SK-N-SH (cell line): ENCODE data around the gene PLAC1.

Experiments
- POLR2AphosphoS5 ChIP-seq: IDR thresholded peaks from 2 replicates; pipeline ENCODE4 v1.6.1; 2012; ENCODE audit warnings: low read depth, low read length
- TF ChIP-seq, protein P1 (sequence below): fragments of 200-600 bp; sonication (generic); IDR thresholded peaks from 2 replicates; pipeline ENCODE4 v1.6.1; 2017; ENCODE audit warnings: antibody characterized with exemption, mild to moderate bottlenecking, moderate library complexity
- TF ChIP-seq, protein P2 (sequence below): IDR thresholded peaks from 2 replicates; pipeline ENCODE4 v1.4.0; 2012; ENCODE audit warnings: low read depth
- TF ChIP-seq, protein P3 (sequence below): IDR thresholded peaks from 2 replicates; pipeline ENCODE4 v1.4.0; 2012; ENCODE audit warnings: low read depth, borderline replicate concordance

- TF ChIP-seq, protein P1, sequence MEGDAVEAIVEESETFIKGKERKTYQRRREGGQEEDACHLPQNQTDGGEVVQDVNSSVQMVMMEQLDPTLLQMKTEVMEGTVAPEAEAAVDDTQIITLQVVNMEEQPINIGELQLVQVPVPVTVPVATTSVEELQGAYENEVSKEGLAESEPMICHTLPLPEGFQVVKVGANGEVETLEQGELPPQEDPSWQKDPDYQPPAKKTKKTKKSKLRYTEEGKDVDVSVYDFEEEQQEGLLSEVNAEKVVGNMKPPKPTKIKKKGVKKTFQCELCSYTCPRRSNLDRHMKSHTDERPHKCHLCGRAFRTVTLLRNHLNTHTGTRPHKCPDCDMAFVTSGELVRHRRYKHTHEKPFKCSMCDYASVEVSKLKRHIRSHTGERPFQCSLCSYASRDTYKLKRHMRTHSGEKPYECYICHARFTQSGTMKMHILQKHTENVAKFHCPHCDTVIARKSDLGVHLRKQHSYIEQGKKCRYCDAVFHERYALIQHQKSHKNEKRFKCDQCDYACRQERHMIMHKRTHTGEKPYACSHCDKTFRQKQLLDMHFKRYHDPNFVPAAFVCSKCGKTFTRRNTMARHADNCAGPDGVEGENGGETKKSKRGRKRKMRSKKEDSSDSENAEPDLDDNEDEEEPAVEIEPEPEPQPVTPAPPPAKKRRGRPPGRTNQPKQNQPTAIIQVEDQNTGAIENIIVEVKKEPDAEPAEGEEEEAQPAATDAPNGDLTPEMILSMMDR = no peak
- TF ChIP-seq POLR2AphosphoS5 = no peak
- TF ChIP-seq, protein P2, sequence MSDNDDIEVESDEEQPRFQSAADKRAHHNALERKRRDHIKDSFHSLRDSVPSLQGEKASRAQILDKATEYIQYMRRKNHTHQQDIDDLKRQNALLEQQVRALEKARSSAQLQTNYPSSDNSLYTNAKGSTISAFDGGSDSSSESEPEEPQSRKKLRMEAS = no peak
- TF ChIP-seq, protein P3, sequence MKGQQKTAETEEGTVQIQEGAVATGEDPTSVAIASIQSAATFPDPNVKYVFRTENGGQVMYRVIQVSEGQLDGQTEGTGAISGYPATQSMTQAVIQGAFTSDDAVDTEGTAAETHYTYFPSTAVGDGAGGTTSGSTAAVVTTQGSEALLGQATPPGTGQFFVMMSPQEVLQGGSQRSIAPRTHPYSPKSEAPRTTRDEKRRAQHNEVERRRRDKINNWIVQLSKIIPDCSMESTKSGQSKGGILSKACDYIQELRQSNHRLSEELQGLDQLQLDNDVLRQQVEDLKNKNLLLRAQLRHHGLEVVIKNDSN = no peak
Observed at GRCh38 chrX:134588806-134589205, 69.5 kb downstream of the PLAC1 start.
